Hepatocyte (in vitro differentiated cells): ENCODE data around the gene AS3MT.

Source experiments
- EZH2 ChIP-seq: fragments of 200-600 bp; sonication (generic); IDR thresholded peaks from 2 replicates; pipeline ENCODE4 v1.6.1; 2016; ENCODE audit warnings: antibody characterized with exemption, mild to moderate bottlenecking, borderline replicate concordance
- EZH2phosphoT487 ChIP-seq: fragments of 200-600 bp; sonication (generic); IDR thresholded peaks from one replicate; pipeline ENCODE4 v1.6.1; 2018; ENCODE audit warnings: antibody characterized with exemption, mild to moderate bottlenecking, low read depth, moderate library complexity; ENCODE audit not compliant: unreplicated experiment, severe bottlenecking
- TF ChIP-seq, protein P1 (sequence below): fragments of 200-600 bp; sonication (generic); IDR thresholded peaks from 2 replicates; pipeline ENCODE4 v1.5.1; 2016; ENCODE audit warnings: antibody characterized with exemption, mild to moderate bottlenecking; ENCODE audit not compliant: poor library complexity

DNA sequence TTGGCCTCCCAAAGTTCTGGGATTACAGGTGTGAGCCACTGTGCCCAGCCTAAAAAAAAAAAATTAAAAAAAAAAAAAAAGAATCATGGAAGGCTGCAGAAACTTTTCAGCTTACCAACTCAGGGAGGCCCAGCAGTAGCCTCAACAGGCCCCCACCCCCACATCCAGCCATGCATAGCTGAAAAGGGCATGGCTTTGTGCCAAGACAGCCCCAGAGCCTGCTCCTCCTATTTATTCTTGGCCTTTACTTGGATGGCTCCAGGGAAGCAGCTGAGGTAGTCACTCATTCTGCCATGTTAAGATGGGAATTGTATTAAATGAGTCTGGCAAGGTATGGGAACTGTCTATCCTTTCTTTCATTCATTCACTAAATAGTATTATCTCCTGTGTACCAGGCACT, 35.1 kb downstream of the AS3MT start:
- TF ChIP-seq EZH2: no peak
- TF ChIP-seq, protein P1, sequence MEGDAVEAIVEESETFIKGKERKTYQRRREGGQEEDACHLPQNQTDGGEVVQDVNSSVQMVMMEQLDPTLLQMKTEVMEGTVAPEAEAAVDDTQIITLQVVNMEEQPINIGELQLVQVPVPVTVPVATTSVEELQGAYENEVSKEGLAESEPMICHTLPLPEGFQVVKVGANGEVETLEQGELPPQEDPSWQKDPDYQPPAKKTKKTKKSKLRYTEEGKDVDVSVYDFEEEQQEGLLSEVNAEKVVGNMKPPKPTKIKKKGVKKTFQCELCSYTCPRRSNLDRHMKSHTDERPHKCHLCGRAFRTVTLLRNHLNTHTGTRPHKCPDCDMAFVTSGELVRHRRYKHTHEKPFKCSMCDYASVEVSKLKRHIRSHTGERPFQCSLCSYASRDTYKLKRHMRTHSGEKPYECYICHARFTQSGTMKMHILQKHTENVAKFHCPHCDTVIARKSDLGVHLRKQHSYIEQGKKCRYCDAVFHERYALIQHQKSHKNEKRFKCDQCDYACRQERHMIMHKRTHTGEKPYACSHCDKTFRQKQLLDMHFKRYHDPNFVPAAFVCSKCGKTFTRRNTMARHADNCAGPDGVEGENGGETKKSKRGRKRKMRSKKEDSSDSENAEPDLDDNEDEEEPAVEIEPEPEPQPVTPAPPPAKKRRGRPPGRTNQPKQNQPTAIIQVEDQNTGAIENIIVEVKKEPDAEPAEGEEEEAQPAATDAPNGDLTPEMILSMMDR: no peak
- TF ChIP-seq EZH2phosphoT487: no peak
